OCI-LY1 (cell line): Measurements from ENCODE around the gene ALCAM.

Experiments used
- EZH2 ChIP-seq: fragments of 200-600 bp; sonication (generic), shearing (Covaris generic); IDR thresholded peaks from 2 replicates; pipeline ENCODE4 v1.8.0; 2017; ENCODE audit warnings: borderline replicate concordance, mixed run types, mild to moderate bottlenecking, antibody characterized with exemption, low read length, moderate library complexity, mixed read lengths
- TF ChIP-seq, protein P1 (sequence below): fragments of 200-600 bp; sonication (generic), shearing (Covaris generic); IDR thresholded peaks from 2 replicates; pipeline ENCODE4 v1.5.1; 2017; ENCODE audit warnings: mild to moderate bottlenecking, antibody characterized with exemption, low read length, moderate library complexity, mixed read lengths

DNA sequence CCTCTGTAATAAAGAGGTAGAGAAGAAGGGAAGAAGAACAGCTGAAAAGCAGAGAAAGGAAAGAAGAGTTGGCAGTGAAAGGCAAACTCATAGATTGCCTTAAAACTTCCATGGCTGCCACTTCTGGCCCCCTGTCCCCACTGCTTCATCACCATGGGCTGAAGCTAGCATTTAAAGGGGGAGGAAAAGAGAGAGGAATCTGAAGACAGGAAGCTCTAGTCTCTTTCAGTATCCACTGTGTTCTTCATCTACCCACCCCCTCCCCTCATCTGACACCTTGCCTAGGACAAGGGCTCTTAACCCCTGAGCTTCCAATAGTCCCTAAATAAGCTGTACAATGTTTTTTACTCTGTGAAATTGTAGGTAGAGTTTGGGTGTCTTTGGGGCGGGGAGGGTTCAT lies 60.6 kb downstream of the ALCAM start:
- TF ChIP-seq, protein P1, sequence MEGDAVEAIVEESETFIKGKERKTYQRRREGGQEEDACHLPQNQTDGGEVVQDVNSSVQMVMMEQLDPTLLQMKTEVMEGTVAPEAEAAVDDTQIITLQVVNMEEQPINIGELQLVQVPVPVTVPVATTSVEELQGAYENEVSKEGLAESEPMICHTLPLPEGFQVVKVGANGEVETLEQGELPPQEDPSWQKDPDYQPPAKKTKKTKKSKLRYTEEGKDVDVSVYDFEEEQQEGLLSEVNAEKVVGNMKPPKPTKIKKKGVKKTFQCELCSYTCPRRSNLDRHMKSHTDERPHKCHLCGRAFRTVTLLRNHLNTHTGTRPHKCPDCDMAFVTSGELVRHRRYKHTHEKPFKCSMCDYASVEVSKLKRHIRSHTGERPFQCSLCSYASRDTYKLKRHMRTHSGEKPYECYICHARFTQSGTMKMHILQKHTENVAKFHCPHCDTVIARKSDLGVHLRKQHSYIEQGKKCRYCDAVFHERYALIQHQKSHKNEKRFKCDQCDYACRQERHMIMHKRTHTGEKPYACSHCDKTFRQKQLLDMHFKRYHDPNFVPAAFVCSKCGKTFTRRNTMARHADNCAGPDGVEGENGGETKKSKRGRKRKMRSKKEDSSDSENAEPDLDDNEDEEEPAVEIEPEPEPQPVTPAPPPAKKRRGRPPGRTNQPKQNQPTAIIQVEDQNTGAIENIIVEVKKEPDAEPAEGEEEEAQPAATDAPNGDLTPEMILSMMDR = no peak
- no peak for TF ChIP-seq EZH2
